HepG2 (cell line): ENCODE measurements around the gene C1orf21. TPM values are rescaled to one million over a fixed set of nuclear protein-coding genes. Genes with fewer than 3 reads are reported as not detected.

Experiments used
- ATAC-seq: fragments of 200-7000 bp; cut with Tn5 transposase; 3 replicates; pipeline ENCODE4 v1.9.1; 2020; ENCODE audit warnings: mild to moderate bottlenecking, moderate library complexity
- BruUV-seq: library from RNA; stranded (reverse); fragments of 400-500 nt; replicated peaks from 2 replicates; lab custom pipeline; 2021; lab: Mats Ljungman, UMichigan
- CTCF ChIA-PET: fragments of 300-600 bp; formaldehyde crosslinking; extraction: SDS; loops from one replicate; lab custom pipeline; 2021; ENCODE audit warnings: low total read pairs, inconsistent platforms, low intra/inter-chr PET ratio; lab: Yijun Ruan, JAX
- POLR2A ChIA-PET: fragments of 350-600 bp; sonication (Branson Sonifier 250); formaldehyde crosslinking; loops from one replicate; lab custom pipeline; 2020; ENCODE audit warnings: antibody characterized with exemption, inconsistent platforms; lab: Yijun Ruan, JAX
- DNase-seq: peaks from one replicate; pipeline ENCODE4 v3.0.0-alpha.2; 2015; ENCODE audit warnings: low spot score
- FAIRE-seq: peaks from 3 replicates; lab custom pipeline; 2011; peaks lifted over from hg19 to GRCh38; lab: Jason Lieb, UNC
- H2AFZ ChIP-seq: one replicate; pipeline ENCODE4 v1.6.1; 2011; ENCODE audit warnings: low read length, inconsistent platforms
- H3K27ac ChIP-seq: fragments of 300-600 bp; 3 replicates; pipeline ENCODE4 v1.8.0; 2011; ENCODE audit warnings: mixed run types, mild to moderate bottlenecking, mixed read lengths, low read length, inconsistent platforms; ENCODE audit not compliant: insufficient read depth; ENCODE audit errors: extremely low read length
- H3K27me3 ChIP-seq, 2 experiments: fragments of 200-600 bp in 1 of 2; 2 replicates in 1 of 2; 3 replicates in 1 of 2; pipeline versions ENCODE4 v1.6.0 to v1.8.0; 2011; ENCODE audit warnings: low read length in 2 of 2, mild to moderate bottlenecking in 2 of 2, moderate library complexity in 2 of 2, inconsistent platforms in 1 of 2; ENCODE audit not compliant: insufficient read depth in 2 of 2, control insufficient read depth in 1 of 2
- H3K36me3 ChIP-seq, 2 experiments: fragments of 200-600 bp in 1 of 2; replicated peaks in 1 of 2; 2 replicates in 1 of 2; 3 replicates in 1 of 2; pipeline versions ENCODE4 v1.5.1 to v1.8.0; 2011; ENCODE audit warnings: low read length in 2 of 2, inconsistent platforms in 1 of 2; ENCODE audit not compliant: insufficient read depth in 2 of 2, control insufficient read depth in 1 of 2
- H3K4me1 ChIP-seq: 2 replicates; pipeline ENCODE4 v1.5.1; 2012; ENCODE audit warnings: low read length, inconsistent platforms; ENCODE audit not compliant: insufficient read depth
- H3K4me2 ChIP-seq: 2 replicates; pipeline ENCODE4 v1.6.0; 2011; ENCODE audit warnings: low read depth, low read length, inconsistent platforms
- H3K4me3 ChIP-seq, 3 experiments: fragments of 200-600 bp in 1 of 3; sonication (generic), shearing (Covaris generic) in 1 of 3; replicated peaks in 1 of 3; 2 replicates each; pipeline ENCODE4 v1.5.1; 2011 to 2016; ENCODE audit warnings: low read length in 3 of 3, inconsistent platforms in 2 of 3, low read depth in 2 of 3, mild to moderate bottlenecking in 2 of 3, control low read depth in 1 of 3, mixed read lengths in 1 of 3; ENCODE audit not compliant: insufficient read depth in 1 of 3
- H3K79me2 ChIP-seq: one replicate; pipeline ENCODE4 v1.6.1; 2011; ENCODE audit warnings: low read length, inconsistent platforms; ENCODE audit not compliant: insufficient read depth
- H3K9ac ChIP-seq: 2 replicates; pipeline ENCODE4 v1.6.0; 2011; ENCODE audit warnings: mild to moderate bottlenecking, low read depth, low read length, inconsistent platforms; ENCODE audit not compliant: insufficient read depth
- H3K9me3 ChIP-seq: 2 replicates; pipeline ENCODE4 v1.5.1; 2012; ENCODE audit warnings: mild to moderate bottlenecking, low read length
- H4K20me1 ChIP-seq: 2 replicates; pipeline ENCODE4 v1.6.0; 2011; ENCODE audit warnings: inconsistent platforms, mild to moderate bottlenecking, low read length, moderate library complexity; ENCODE audit not compliant: insufficient read depth
- ARID4A ChIP-seq: sonication (generic); formaldehyde crosslinking; IDR thresholded peaks from 2 replicates; pipeline ENCODE4 v1.5.0; 2020; ENCODE audit warnings: mild to moderate bottlenecking, missing genetic modification reagents, borderline replicate concordance
- BCL6 ChIP-seq: IDR thresholded peaks from 2 replicates; pipeline ENCODE4 v1.6.1; 2016; ENCODE audit warnings: missing genetic modification reagents, missing compliant biosample characterization
- GRHL1 ChIP-seq: sonication (generic); formaldehyde crosslinking; conservative IDR thresholded peaks from 2 replicates; pipeline ENCODE4 v1.8.0; 2022; ENCODE audit warnings: missing genetic modification reagents
- HNF4G ChIP-seq, 2 experiments: sonication (generic) in 1 of 2; formaldehyde crosslinking in 1 of 2; IDR thresholded peaks; 2 replicates each; pipeline versions ENCODE4 v1.4.0 to v1.6.1; 2011 to 2020; ENCODE audit warnings: borderline replicate concordance in 2 of 2, low read depth in 2 of 2, mild to moderate bottlenecking in 2 of 2, low read length in 1 of 2, missing genetic modification reagents in 1 of 2, moderate library complexity in 1 of 2
- KLF6 ChIP-seq: IDR thresholded peaks from 2 replicates; pipeline ENCODE4 v1.8.0; 2016; ENCODE audit warnings: missing biosample characterization, missing genetic modification reagents
- NFRKB ChIP-seq: fragments of 450-650 bp; IDR thresholded peaks from 2 replicates; pipeline ENCODE4 v1.6.1; 2017
- SIX1 ChIP-seq: sonication (generic); formaldehyde crosslinking; IDR thresholded peaks from 2 replicates; pipeline ENCODE4 v1.4.0; 2020; ENCODE audit warnings: missing genetic modification reagents, borderline replicate concordance
- SMAD3 ChIP-seq: sonication (generic); formaldehyde crosslinking; IDR thresholded peaks from 2 replicates; pipeline ENCODE4 v1.4.0; 2020; ENCODE audit warnings: missing genetic modification reagents
- TEAD2 ChIP-seq: sonication (generic); formaldehyde crosslinking; IDR thresholded peaks from 2 replicates; pipeline ENCODE4 v1.9.0; 2021; ENCODE audit warnings: missing genetic modification reagents
- YEATS4 ChIP-seq: sonication (generic); formaldehyde crosslinking; IDR thresholded peaks from 2 replicates; pipeline ENCODE4 v1.4.0; 2020; ENCODE audit warnings: missing genetic modification reagents, borderline replicate concordance
- ZFYVE20 ChIP-seq: sonication (generic); formaldehyde crosslinking; IDR thresholded peaks from 2 replicates; pipeline ENCODE4 v1.8.0; 2023; ENCODE audit warnings: low read depth, mild to moderate bottlenecking, moderate library complexity, missing genetic modification reagents, borderline replicate concordance
- ZNF672 ChIP-seq: sonication (generic); formaldehyde crosslinking; IDR thresholded peaks from 2 replicates; pipeline ENCODE4 v1.8.1; 2022; ENCODE audit warnings: missing genetic modification reagents
- WGBS: methylation state at CpG from one replicate; pipeline ENCODE4 v1.1.6; 2017; ENCODE audit warnings: low lambda C conversion rate; 5-methylcytosine and 5-hydroxymethylcytosine counted together
- in situ Hi-C: cut with HindIII; loops from 2 replicates; pipeline ENCODE4 v1.10.0; 2017; ENCODE audit warnings: low pct_unique_long_range_greater_than_20kb; ENCODE audit not compliant: extremely low pct_ligation_motif_present
- intact Hi-C: fragments of 100-400 bp; cut with micrococcal nuclease; formaldehyde crosslinking; loops from one replicate; pipeline ENCODE4 v1.10.0; 2022; ENCODE audit not compliant: unreplicated experiment
- polyA plus RNA-seq, 8 experiments: library from polyadenylated mRNA; depleted of rRNA in 3 of 8; stranded (reverse) in 7 of 8; unstranded in 1 of 8; fragments of >200 nt; fragmentation: Illumina TruSeq in 4 of 8; extraction: Trizol in 4 of 8; gene quantifications; 2 replicates each; pipeline versions ENCODE4 v1.2.1 to v1.2.3, GENCODE V29; 2011 to 2016; ENCODE audit warnings: low read depth in 4 of 8, missing spikeins in 1 of 8, mixed read lengths in 1 of 8; ENCODE audit not compliant: insufficient read depth in 1 of 8
- total RNA-seq, 5 experiments: library from RNA; depleted of rRNA; stranded (reverse); fragments of >200 nt; fragmentation: Illumina TruSeq; extraction: Trizol; gene quantifications; 2 replicates each; pipeline ENCODE4 v1.2.3, GENCODE V29; 2016; ENCODE audit warnings: low read depth in 1 of 5
- TF ChIP-seq, protein P1 (sequence below): sonication (generic); formaldehyde crosslinking; IDR thresholded peaks from 2 replicates; pipeline ENCODE4 v1.8.0; 2022; ENCODE audit warnings: missing genetic modification reagents, mild to moderate bottlenecking, inconsistent platforms, borderline replicate concordance

C1orf21 gene
- total and polyA plus RNA-seq, 2 of the 13 experiments (the other 11 are each of a cell fraction or from before 2014, with no cell fraction given): not detected

GRCh38 chr1:184639205-184639604 is 252.4 kb downstream of the C1orf21 start:
- H2AFZ ChIP-seq: no peak overlapping the region
- BruUV-seq: no TSS peak
- H3K9ac ChIP-seq: no peak overlapping the region
- no peaks in the 10 kb centered on the region for H3K9me3 ChIP-seq
- in situ Hi-C loops (no loop called here), intact Hi-C loops (no loop called here)
- no peaks in the 10 kb centered on the region for H3K79me2 ChIP-seq
- H3K27me3 ChIP-seq: peaks cover 0 to 14% of the 10 kb centered on the region in 2 experiments; a peak in 2 of 5 replicates
- FAIRE-seq (no peak), DNase-seq (no peak), ATAC-seq (no peak)
- H3K4me3 ChIP-seq: no peak overlapping the region
- WGBS: 0% methylated on average over 2 of the region's 2 CpGs
- no peak overlapping the region for H3K27ac ChIP-seq
- H3K36me3 ChIP-seq: no peaks in the 10 kb centered on the region
- no peaks in the 10 kb centered on the region for H4K20me1 ChIP-seq
- CTCF ChIA-PET: no interaction called here
- POLR2A ChIA-PET: no interaction called here
- H3K4me1 ChIP-seq: no peaks in the 10 kb centered on the region
- H3K4me2 ChIP-seq: no peak overlapping the region
- no peak for TF ChIP-seq BCL6 (CRISPR knock-in tag)
- TF ChIP-seq SMAD3 (CRISPR knock-in tag): no peak
- TF ChIP-seq, protein P1, sequence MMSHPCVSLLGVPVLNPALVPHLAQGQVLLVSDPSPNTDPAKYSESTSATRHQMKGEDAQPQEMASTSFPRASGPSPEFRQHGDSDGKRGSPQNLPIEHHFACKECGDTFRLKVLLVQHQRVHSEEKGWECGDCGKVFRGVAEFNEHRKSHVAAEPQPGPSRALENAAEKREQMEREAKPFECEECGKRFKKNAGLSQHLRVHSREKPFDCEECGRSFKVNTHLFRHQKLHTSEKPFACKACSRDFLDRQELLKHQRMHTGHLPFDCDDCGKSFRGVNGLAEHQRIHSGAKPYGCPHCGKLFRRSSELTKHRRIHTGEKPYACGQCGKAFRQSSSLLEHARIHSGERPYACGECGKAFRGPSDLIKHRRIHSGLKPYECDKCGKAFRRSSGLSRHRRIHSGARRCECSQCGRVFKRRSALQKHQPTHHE (CRISPR knock-in tag): no peak
- TF ChIP-seq YEATS4 (CRISPR knock-in tag): no peak
- TF ChIP-seq SIX1 (CRISPR knock-in tag): no peak
- no peak for TF ChIP-seq NFRKB
- no peak for TF ChIP-seq ZFYVE20 (CRISPR knock-in tag)
- TF ChIP-seq GRHL1 (CRISPR knock-in tag): no peak
- no peak for TF ChIP-seq ARID4A
- no peak for TF ChIP-seq KLF6 (CRISPR knock-in tag)
- TF ChIP-seq ZNF672: no peak
- TF ChIP-seq TEAD2 (CRISPR knock-in tag): no peak
- no peak for TF ChIP-seq HNF4G (IDR thresholded peaks at IDR 0.05; ENCODE audit: borderline replicate concordance, low read depth, low read length)
- TF ChIP-seq HNF4G (CRISPR knock-in tag; IDR thresholded peaks at IDR 0.05; ENCODE audit: borderline replicate concordance, low read depth): no peak
